GM12878 (cell line): ENCODE results near the gene MAST4.

ENCODE experiments used
- CBX5 ChIP-seq: sonication (generic); IDR thresholded peaks from 2 replicates; pipeline ENCODE4 v1.6.1; 2016; ENCODE audit warnings: low read depth, moderate library complexity, mild to moderate bottlenecking, inconsistent platforms
- MYC ChIP-seq: IDR thresholded peaks from 2 replicates; pipeline ENCODE4 v1.6.1; 2011; ENCODE audit warnings: mild to moderate bottlenecking, low read length, moderate library complexity, inconsistent platforms; ENCODE audit not compliant: insufficient read depth, insufficient replicate concordance, insufficient read length, severe bottlenecking
- NR2C1 ChIP-seq: fragments of 450-650 bp; IDR thresholded peaks from 2 replicates; pipeline ENCODE4 v1.6.1; 2017; ENCODE audit warnings: antibody characterized with exemption, mild to moderate bottlenecking, moderate library complexity
- TF ChIP-seq, protein P1 (sequence below): IDR thresholded peaks from 2 replicates; pipeline ENCODE4 v1.6.1; 2011; ENCODE audit warnings: borderline replicate concordance, low read depth, mild to moderate bottlenecking, moderate library complexity, low read length; ENCODE audit not compliant: insufficient read depth, poor library complexity, severe bottlenecking
- TF ChIP-seq, protein P2 (sequence below), 3 experiments: IDR thresholded peaks in 2 of 3; conservative IDR thresholded peaks in 1 of 3; 2 replicates each; pipeline ENCODE4 v1.5.1; 2011; ENCODE audit warnings: low read depth in 3 of 3, low read length in 3 of 3, mild to moderate bottlenecking in 3 of 3, control low read depth in 2 of 3, moderate library complexity in 2 of 3, inconsistent platforms in 1 of 3, mixed read lengths in 1 of 3; ENCODE audit not compliant: control insufficient read depth in 2 of 3, insufficient read depth in 1 of 3; ENCODE audit errors: extremely low read depth in 1 of 3
- TF ChIP-seq, protein P3 (sequence below): IDR thresholded peaks from 2 replicates; pipeline ENCODE4 v1.6.1; 2011; ENCODE audit warnings: low read depth, low read length, improper control_type of control experiment, borderline replicate concordance

GRCh38 chr5:66644111-66644510, 47.9 kb downstream of the MAST4 start:
- TF ChIP-seq, protein P1, sequence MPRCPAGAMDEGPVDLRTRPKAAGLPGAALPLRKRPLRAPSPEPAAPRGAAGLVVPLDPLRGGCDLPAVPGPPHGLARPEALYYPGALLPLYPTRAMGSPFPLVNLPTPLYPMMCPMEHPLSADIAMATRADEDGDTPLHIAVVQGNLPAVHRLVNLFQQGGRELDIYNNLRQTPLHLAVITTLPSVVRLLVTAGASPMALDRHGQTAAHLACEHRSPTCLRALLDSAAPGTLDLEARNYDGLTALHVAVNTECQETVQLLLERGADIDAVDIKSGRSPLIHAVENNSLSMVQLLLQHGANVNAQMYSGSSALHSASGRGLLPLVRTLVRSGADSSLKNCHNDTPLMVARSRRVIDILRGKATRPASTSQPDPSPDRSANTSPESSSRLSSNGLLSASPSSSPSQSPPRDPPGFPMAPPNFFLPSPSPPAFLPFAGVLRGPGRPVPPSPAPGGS = no peak
- TF ChIP-seq, protein P2, sequence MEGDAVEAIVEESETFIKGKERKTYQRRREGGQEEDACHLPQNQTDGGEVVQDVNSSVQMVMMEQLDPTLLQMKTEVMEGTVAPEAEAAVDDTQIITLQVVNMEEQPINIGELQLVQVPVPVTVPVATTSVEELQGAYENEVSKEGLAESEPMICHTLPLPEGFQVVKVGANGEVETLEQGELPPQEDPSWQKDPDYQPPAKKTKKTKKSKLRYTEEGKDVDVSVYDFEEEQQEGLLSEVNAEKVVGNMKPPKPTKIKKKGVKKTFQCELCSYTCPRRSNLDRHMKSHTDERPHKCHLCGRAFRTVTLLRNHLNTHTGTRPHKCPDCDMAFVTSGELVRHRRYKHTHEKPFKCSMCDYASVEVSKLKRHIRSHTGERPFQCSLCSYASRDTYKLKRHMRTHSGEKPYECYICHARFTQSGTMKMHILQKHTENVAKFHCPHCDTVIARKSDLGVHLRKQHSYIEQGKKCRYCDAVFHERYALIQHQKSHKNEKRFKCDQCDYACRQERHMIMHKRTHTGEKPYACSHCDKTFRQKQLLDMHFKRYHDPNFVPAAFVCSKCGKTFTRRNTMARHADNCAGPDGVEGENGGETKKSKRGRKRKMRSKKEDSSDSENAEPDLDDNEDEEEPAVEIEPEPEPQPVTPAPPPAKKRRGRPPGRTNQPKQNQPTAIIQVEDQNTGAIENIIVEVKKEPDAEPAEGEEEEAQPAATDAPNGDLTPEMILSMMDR (IDR thresholded peaks at IDR 0.05 in 2 of 3, conservative IDR thresholded peaks at IDR 0.05 in 1 of 3; ENCODE audit: control insufficient read depth in 2 of 3, extremely low read depth in 1 of 3, insufficient read depth in 1 of 3, low read depth in 3 of 3, low read length in 3 of 3) = no peak
- TF ChIP-seq MYC = no peak
- TF ChIP-seq NR2C1 = no peak
- TF ChIP-seq, protein P3, sequence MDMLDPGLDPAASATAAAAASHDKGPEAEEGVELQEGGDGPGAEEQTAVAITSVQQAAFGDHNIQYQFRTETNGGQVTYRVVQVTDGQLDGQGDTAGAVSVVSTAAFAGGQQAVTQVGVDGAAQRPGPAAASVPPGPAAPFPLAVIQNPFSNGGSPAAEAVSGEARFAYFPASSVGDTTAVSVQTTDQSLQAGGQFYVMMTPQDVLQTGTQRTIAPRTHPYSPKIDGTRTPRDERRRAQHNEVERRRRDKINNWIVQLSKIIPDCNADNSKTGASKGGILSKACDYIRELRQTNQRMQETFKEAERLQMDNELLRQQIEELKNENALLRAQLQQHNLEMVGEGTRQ = no peak
- no peak for TF ChIP-seq CBX5
